Stimulated activated CD4-positive, alpha-beta T cell treated with anti-CD3 and anti-CD28 coated beads, Interleukin-15, amount 100 ng/mL, for 1 hour (primary cell): ENCODE results near the gene MYOF.
A peak's percentile ranks its signal among the peaks of the same experiment; 100 is the strongest.
"Not testable (repeated sequence)": the region's sequence is repeated elsewhere in the genome, so short reads cannot be mapped to it uniquely, and the experiment has no call there.

Experiments used
- DNase-seq, 2 donors: peaks; one replicate each; pipeline ENCODE4 v3.0.0-alpha.2; 2020; ENCODE audit warnings: low read depth in 1 of 2, low spot score in 1 of 2

The MYOF gene

GRCh38 chr10:93485690-93486089 lies 3.6 kb upstream of the MYOF start:
- no peak for DNase-seq

DNA sequence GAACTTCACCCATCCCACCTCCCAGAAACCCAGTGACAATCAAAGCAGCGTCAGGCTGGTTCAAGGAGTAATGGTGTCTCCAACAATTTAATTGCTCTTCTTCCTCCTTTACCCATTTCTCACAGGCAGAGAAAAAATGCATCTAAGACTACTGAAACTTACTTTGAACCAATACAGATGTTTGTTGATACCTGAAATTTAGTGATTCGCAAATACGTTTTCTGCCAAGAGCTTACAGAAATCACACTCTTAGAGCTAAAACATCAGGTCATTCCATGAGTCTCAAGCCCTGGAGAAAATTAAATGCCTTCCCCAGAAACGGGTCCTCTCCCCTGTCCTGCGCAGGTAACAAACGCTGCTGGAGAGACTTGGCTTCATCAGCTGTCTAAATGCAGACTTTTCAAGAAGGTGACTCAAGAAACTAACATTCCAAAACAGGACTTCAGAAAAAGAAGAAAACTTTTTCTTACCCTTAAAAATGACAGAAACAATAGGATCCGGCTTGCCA lies 443 bp downstream of the MYOF start:
- DNase-seq, result no peak

- DNase-seq, result no peak
Observed at GRCh38 chr10:93478873-93479272, 3.3 kb downstream of the MYOF start.

- DNase-seq, result no peak
Observed at GRCh38 chr10:93476756-93477155, 5.4 kb downstream of the MYOF start.

DNA sequence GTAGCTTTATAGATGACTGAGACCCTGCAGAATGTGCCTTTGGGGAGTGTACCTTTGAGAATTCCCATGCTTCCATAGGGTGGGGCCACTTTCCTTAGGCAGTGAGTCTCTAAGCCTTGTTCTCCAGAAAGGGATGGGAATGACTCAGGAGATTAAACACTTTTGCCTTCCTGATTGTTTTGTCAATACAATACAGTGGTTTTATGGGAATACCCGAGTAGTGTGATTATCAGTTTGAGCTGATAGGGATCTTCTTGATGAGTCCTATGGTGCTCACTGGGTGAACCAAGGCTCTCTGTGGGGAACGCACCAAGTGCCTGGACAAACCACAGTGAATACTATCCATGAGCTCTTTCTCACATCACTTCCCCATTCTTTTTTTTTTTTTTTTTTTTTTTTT lies 6.3 kb downstream of the MYOF start:
- no peak for DNase-seq

DNA sequence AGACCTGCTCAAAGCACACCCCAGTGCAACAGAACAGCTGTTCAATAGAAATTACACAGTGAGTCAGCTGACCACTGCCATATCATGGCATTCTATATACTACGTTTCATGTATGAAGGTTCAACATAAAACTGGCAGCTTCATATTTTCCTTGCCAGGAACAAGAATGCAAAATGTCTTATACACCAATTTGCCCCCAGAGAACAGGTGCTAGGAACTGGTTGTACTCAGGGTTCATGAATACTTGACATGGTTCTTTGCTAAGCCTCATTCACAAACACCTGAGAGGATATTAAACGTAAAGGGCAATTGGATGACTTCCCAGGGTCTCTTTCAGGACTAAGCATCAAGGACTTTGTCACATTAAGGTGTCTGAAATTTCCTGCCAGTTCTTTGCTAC lies 6.9 kb downstream of the MYOF start:
- DNase-seq, result no peak

DNA sequence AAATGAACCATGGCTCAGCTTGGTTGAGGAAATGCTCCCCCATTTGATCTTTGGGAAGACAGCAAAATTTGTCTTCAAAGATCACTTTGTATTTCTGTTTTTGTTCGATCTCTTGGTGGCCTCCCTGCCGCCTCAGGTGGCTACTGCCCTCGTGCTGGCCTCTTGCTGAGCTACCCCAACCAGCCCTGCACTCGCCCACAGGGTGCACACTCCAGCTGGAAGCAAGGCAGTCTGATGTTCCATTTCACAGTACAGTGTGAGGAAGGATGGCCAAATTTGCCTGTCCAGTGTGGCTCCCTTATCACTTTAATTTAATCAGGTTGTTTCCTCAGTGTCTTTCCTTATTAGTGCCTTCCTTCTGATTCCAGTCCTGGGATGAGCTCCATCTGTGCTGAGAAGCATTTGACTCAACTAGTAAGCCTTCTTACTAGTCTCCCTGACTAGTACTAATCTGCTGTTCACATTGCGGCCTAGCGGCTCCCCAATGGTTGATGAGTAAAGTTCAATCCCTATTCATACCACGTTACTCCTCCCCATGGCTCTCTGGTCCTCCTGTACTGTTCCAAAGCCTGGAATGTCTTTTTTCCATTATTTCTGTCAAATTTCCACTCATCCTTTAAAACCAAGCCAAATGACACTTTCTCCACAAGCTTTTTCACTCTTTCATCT lies 8.2 kb downstream of the MYOF start:
- no peak for DNase-seq

- DNase-seq, result no peak
Observed at GRCh38 chr10:93473161-93473560, 9.0 kb downstream of the MYOF start.

DNA sequence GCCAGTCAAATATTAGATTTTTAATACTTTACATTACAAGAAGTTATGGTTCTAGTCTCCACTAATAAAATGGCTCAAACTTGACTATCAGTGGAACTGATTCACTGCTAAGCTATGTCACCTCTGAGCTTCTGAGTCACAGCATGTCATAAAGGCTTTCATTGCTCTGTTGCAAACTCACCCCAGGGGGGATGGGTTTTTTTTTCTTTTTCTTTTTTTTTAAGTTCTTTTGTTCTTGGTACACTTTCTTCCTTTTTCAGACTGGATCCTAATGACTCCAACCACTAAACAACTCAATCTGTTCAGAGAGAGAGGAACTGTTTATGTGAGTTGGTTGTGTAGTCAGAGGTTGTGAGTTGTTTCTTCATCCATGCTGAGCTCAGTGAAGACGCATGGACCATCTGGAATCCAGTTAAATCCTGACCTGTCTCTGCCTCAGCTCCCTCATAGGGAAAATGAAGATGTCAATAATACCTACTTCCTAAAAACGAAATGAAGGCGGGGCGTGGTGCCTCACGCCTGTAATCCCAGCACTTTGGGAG lies 11.0 kb downstream of the MYOF start:
- no peak for DNase-seq

DNA sequence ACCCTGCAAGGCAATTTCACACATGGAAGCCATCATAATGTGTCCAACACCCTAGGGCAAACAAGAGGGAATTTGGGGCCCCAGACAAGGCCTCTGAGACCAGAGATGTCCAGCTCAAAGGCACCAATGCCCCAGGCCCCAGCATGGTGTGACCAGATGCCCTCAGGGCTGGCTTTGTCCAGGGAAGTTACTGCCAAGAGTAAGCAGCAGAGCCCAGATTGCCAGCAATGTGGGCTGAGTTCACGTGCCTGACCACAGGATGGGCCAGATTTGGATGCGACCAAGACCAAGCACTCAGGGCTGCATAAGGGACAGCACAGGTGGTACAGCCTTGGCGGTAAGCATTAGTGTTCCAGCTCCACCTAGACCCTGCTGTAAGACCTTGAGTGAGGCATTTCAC lies 12.7 kb downstream of the MYOF start:
- no peak for DNase-seq

GRCh38 chr10:93468461-93469213 lies 13.5 kb downstream of the MYOF start:
- DNase-seq, result no peak

- DNase-seq, result not testable (repeated sequence)
Observed at GRCh38 chr10:93467635-93468034, 14.5 kb downstream of the MYOF start.

DNA sequence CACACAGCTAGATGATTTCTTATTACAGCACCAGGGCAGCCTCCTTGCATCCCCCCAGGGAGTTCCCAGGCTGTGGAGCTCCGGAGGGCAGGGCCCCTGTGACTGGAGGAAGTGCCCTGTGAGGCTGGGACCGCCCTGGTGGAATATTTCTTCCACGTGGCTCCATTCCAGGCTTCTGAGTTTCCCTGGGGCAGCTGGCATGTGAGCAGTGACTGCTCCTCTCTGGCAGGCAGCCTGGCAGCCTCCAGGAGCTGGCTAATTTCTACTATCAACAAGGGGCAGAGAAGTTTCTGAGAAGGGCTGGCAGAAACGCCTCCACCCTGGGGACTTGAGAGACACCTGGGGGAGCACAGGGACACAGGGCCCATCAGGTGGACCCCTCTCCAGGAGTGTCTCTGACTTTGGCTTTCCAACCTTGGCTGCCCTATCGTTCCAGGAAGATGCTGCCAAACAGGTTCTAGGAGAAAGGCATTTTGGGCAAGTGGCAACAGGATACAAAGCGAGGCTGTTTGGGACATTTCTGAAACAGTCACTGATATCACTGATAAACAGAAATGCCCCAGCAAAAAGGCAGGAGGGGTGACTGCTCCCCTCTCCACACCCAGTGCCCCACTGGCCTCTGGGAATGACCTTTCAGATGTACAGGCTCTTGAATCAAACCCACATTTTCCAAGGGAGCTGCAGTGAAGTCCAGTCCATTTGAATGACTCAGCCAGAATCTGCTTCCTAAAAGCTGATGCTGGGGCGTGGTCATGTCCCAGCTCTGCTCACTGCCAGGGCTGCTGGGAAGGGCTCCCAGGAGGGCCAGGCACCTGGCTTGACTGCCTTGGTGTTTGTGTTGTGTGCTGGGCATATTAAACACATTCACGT lies 16.1 kb downstream of the MYOF start:
- no peak for DNase-seq

DNA sequence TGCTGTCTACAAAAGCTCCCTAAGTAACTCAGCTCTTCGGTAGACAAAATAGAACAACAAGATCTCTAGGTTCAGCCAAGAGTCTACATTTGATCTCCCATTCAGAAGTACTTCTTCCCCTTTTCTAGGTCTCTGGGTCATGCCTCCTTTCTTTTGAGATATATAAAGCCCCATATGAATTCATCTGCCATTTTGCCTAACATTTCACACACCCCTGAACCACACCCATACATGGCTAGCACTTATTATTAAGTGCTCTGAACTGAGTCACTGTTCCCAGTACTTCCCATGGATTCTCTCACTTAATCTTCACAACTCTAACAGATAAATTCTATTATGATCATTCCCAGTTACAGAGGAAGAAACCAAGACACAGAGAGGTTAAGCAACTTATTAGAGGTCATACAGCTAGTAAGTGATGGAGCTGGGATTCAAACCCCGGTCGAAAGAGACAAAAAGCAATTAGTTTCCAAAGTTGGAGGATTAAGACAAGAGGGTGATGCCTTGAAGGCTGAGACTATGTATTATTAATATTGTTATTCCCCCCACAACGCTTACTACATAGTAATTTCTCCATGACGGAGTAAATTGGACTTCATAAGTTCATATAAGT lies 17.3 kb downstream of the MYOF start:
- DNase-seq, result no peak

- DNase-seq, result no peak
Observed at GRCh38 chr10:93463723-93464476, 18.2 kb downstream of the MYOF start.

GRCh38 chr10:93462881-93463280 lies 19.3 kb downstream of the MYOF start:
- DNase-seq, result peak in 1 of 2 donors; percentile 8

DNA sequence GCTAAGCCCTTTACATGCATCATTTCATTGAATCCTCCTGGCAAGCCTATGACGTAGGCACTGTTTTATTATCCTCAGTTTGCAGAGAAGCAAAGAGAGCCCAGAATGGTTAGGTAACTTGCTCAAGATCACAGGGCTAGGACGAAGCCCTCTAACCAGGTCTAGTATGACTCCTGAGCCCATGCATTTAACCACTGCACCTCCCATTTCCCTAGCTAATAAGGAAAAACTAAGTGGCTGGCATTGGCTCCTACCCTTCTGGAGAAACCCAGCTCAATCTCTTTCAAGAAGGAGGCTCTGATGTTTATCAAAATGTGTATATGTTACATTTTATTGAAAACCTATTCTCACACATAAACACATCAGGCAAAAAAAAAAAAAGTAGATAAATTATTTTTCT lies 19.8 kb downstream of the MYOF start:
- DNase-seq, result no peak

DNA sequence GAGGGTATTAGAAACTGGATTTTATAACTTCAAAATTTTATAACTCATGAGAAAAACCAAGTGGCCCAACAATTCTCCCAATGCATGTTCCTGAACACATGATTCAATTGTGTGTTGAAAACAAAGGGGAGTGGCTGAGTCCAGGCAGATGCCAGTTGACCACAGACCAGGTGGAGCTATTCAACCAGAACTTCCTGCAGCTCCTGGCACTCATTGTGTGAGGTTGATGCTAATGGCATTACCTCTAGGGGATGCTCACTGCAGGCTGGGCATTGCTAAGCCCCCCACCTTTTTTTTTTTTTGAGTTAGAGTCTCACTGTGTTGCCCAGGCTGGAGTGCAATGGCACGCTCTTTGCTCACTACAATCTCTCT lies 20.3 kb downstream of the MYOF start:
- DNase-seq, result no peak

GRCh38 chr10:93461109-93461806 lies 20.9 kb downstream of the MYOF start:
- no peak for DNase-seq

DNA sequence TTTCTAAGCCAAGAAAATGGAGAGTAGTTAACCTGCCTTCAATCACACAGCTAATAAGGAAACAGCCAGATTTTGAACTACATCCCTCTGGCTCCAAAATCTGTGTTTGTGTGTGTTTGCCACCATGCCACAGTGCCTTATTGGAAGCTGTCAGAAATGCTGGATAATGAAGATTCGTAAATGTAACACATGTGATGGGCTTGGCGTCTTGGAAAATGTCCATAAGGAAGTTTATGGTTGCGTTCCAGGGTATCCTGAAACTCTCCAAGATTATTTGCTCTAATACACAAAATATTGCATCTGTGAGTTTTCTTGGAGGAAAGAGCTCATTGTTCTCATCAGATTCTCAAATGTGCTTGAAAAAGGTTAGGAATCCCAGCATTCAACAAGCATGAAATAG lies 22.7 kb downstream of the MYOF start:
- no peak for DNase-seq
